ENCODE data around the gene IMP4.

Gene IMP4

GRCh38 chr2:130378898-130379214 is 36.2 kb downstream of the IMP4 start:
- no peak for DNase-seq

DNA sequence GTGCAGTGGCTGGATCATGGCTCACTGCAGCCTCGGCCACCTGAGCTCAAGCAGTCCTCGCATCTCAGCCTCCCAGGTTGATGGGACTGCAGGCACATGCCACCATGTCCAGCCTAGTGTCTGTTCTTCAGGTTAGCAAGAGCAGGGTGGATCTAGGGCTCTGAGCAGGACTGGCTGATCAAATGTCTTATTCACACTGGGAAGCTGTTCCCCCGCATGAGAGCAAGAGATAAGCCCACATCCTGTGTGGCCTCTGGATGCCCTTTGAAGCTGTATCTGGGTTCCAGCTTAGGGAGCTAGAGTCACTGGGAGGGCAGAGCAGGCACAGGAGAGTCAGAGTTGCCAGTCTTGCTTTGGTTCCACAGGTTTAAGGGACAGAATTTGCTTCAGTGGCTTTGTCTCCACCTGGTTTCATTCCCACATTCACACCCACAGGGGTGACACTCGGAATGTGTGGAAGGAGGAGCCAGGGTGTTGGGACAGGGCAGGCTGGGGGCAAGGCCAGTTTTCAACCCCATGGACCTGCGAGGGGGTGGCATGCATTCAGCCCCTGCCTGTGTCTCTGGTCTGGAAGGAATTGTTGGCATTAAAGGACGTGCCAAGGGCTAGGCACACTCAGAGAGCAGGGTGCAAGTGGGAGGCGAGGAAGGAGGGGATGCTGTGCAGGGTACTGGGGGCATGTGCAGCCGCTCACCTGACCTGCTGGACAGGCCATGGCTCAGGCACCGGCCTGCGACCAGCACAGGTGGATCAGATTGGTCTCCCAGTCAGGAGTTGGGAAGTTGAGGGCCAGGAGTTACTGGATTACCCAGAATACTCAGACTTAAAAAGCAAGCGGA is 37.6 kb downstream of the IMP4 start:
- no peak for DNase-seq

- DNase-seq, result no peak
Measured at GRCh38 chr2:130381145-130381544, 38.4 kb downstream of the IMP4 start.

GRCh38 chr2:130381619-130382018 is 38.9 kb downstream of the IMP4 start:
- no peak for DNase-seq

GRCh38 chr2:130382313-130382917 is 39.7 kb downstream of the IMP4 start:
- no peak for DNase-seq

GRCh38 chr2:130385709-130386108 is 43.0 kb downstream of the IMP4 start:
- no peak for DNase-seq

DNA sequence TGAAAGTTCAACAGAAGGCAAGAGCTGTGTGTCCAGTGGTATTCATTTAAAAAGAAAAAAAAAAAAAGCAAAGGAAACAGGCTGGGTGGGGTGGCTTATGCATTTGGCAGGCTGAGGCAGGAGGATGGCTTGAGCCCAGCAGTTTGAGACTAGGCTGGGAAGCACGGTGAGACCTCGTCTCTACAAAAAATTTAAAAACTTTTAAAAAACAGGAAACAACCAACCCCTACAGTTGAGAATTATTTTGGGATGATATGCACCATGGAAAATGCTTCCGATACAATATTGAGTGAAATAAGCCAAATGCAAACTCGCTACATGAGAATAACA is 44.3 kb downstream of the IMP4 start:
- DNase-seq, result no peak

DNA sequence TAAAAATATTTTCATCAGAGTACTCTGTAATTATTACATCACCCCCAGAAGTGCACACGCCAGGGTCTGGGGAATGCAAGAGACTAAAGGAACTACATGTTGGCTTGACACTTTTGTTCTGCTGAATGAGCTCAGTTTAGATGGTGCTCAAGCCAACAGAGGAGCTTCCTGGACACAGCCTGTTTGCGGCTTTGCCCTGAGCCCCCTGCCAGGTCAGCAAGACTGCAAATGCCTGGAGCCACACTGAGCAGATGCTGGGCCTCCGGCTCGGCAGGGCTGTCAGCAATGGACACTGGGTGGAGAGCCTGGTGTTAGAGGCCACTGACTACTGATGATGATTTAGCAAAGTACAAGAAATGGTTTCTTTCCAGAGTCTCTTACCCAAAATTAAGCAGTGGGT is 45.1 kb downstream of the IMP4 start:
- no peak for DNase-seq

- no peak for DNase-seq
Measured at GRCh38 chr2:130388221-130388907, 45.7 kb downstream of the IMP4 start.

DNA sequence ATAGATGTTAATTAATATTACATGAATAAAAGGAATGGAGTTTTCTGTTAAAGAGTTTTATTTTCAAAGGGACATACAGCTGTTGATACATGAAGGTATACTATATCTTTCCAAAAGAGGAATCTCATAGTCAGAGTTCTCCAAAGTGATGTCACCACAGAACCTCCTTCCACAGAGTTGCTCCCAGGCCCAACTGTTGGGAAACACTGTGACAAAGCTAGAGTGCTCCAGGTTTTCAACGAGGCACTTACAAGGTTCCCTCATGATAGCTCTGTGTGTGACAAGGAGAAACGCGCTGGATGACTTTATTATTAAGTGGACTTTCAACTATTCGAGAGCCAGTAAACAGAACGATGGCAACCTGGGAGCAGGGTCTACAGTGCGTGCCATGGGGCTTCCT is 46.7 kb downstream of the IMP4 start:
- DNase-seq, result no peak

DNA sequence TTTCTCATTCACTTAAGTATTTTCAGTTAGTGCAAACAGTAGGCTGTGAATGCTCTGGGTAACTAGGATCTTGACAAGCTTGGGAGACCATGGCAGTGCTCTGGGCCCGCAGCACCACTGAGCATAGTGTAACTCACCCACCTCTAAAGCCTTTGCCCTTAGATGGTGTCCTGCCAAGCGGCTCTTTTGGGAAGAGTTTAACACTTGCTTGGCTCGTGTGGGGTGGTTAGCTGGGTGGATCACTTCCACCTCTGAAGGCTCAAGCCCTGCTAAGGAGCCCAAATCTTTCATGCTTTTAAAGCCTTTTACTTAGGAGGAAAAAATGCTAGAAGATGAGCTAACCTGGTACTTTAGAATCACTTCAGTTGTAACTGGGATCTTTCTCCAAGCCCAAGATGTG is 47.1 kb downstream of the IMP4 start:
- no peak for DNase-seq

GRCh38 chr2:130390460-130391057 is 47.9 kb downstream of the IMP4 start:
- no peak for DNase-seq

DNA sequence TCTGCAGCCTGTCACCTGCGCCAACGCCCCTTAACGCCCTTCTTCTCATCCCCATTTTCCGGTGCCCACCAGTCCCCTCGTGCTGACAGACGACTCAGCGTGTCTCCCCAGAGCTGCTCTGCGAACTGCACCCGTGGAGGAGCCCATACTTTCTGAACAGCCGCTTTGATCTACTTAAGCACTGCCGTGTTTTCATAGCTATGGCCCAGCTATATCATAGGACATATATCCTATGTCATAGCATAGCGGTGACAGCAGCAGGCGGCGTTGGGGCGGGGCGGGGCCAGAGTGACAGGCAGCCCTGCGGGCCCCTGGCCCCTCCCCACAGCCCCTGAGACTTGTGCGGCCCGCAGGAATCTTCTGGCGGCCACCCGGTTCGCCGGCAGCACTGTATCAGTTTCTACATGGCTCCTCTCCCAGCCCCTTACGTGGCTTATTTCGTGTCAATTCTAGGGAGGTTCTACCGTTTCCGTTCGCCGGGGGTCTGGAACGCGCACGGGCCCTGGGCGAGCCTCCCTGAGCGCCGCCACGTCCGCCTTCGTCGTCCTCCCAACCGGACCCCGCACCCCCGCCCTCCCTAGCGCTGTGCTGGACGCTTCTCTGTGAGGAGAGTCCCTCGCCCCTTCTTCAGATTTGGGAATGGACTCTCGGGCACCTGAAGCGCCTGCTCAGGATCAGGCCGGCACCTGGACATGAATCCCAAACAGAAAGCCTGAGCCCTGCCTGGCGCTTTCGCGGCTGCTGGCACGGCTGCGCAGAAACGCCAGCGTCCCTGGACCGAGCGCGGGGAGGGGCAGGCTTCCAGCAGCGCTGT is 48.6 kb downstream of the IMP4 start:
- DNase-seq, result peak; percentile 62

DNA sequence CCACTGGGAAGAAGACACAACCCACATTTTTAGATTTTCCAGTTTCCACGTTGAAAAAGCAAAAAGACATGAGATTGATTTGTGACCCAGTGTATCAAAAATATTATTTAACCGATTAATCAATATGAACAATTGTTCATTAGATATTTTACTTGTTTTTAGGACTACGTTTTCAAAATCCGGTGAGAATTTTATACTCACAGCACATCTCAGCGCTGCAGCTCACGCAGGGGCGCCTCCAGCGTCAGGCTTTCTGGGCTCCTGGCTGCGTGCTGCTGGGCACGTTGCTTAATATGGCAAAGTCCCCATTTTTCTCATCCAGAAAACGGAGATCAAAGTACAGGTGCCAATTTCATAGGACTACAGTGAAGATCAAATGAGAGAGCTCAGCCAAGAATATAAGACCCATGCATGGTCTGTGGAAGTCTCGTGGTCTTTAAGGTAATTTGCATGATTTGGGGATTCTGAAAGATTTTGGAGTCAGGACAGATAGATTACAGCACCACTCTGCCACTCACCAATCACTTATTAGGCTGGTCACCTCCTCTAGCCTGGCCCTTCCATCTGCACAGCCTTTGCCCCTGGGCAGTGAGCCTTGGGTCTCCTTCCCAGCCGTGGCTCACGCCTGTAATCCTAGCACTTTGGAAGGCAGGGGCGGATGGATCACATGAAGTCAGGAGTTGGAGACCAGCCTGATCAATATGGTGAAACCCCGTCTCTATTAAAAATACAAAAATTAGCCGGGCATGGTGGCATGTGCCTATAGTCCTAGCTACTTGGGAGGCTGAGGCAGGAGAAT is 49.4 kb downstream of the IMP4 start:
- no peak for DNase-seq

DNA sequence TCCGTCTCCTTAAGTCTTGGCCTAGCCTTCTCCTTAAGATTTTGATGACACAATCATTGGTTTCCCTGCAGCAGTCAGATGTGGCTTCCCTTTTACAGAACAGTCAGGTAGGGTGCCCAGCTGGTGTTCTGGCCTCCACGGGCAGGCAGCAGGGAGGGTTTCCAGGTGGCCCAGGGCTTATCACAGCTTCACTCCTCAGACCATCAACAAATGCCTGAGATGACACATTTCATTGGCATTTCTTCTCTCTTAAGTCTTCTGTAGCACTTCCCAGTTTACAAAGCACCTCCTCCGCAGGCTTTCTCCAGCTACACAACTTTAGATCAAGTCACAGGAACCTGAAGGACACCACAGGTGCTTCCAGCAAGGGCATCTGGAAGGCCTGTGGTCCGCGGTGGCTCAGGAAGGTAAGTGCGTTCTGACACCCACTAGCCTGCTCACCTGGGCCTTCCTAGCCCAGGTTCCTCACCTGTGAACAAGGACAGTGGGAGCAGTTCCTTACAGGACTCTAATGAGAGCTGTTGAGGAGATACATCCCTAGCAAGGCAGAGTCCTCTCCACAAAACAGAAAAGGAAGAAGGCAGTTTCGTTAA is 50.7 kb downstream of the IMP4 start:
- DNase-seq, result no peak

Data from activated T-cell treated with anti-CD3 and anti-CD28 coated beads, Interleukin-2, amount 50 U/mL, for 1 hour (primary cell).